Neural cell (in vitro differentiated cells): ENCODE results near the gene PDCD4. TPM values are rescaled to one million over a fixed set of nuclear protein-coding genes. Genes with fewer than 3 reads are reported as not detected.

Experiments
- H2AFZ ChIP-seq: fragments of 200-600, 300-800 bp; sonication (generic), shearing (Covaris generic); 2 replicates; pipeline ENCODE4 v1.6.0; 2014; ENCODE audit warnings: low read depth, mild to moderate bottlenecking, antibody characterized with exemption, low read length, moderate library complexity
- H3F3A ChIP-seq: fragments of 200-600 bp; shearing (Covaris generic); 2 replicates; pipeline ENCODE4 v1.6.1; 2016; ENCODE audit warnings: mild to moderate bottlenecking, moderate library complexity, mixed read lengths, antibody characterized with exemption, low read length; ENCODE audit not compliant: insufficient read depth, poor library complexity, severe bottlenecking
- H3K27ac ChIP-seq: fragments of 200-600, 300-800 bp; sonication (generic), shearing (Covaris generic); 2 replicates; pipeline ENCODE4 v1.5.1; 2014; ENCODE audit warnings: mild to moderate bottlenecking, low read length, moderate library complexity
- H3K27me3 ChIP-seq: fragments of 300-800, 200-600 bp; sonication (generic), shearing (Covaris generic); 2 replicates; pipeline ENCODE4 v1.6.0; 2014; ENCODE audit warnings: mild to moderate bottlenecking, low read depth, low read length, moderate library complexity; ENCODE audit not compliant: insufficient read depth
- H3K36me3 ChIP-seq: fragments of 300-800, 200-600 bp; sonication (generic), shearing (Covaris generic); 2 replicates; pipeline ENCODE4 v1.5.1; 2014; ENCODE audit warnings: mild to moderate bottlenecking, antibody characterized with exemption, low read length, moderate library complexity; ENCODE audit not compliant: insufficient read depth
- H3K4me2 ChIP-seq: fragments of 300-800, 200-600 bp; sonication (generic), shearing (Covaris generic); 2 replicates; pipeline ENCODE4 v1.6.0; 2014; ENCODE audit warnings: mild to moderate bottlenecking, low read length
- H3K4me3 ChIP-seq: fragments of 300-800, 200-600 bp; sonication (generic), shearing (Covaris generic); 2 replicates; pipeline ENCODE4 v1.5.1; 2014; ENCODE audit warnings: mild to moderate bottlenecking, low read length, moderate library complexity
- H3K79me2 ChIP-seq: fragments of 200-600 bp; shearing (Covaris generic); replicated peaks from 2 replicates; pipeline ENCODE4 v1.6.0; 2014; ENCODE audit warnings: mild to moderate bottlenecking, low read length, moderate library complexity; ENCODE audit not compliant: insufficient read depth
- H3K9ac ChIP-seq: fragments of 300-800, 200-600 bp; sonication (generic), shearing (Covaris generic); 2 replicates; pipeline ENCODE4 v1.6.1; 2016; ENCODE audit warnings: mild to moderate bottlenecking, low read length, mixed read lengths
- H3K9me2 ChIP-seq: fragments of 200-600 bp; shearing (Covaris generic); 2 replicates; pipeline ENCODE4 v1.6.1; 2016; ENCODE audit warnings: mild to moderate bottlenecking, low read length, mixed read lengths; ENCODE audit not compliant: insufficient read depth
- H3K9me3 ChIP-seq: fragments of 200-600, 300-800 bp; sonication (generic), shearing (Covaris generic); 2 replicates; pipeline ENCODE4 v1.6.1; 2016; ENCODE audit warnings: mild to moderate bottlenecking, mixed run types, low read length, moderate library complexity, mixed read lengths
- H4K20me1 ChIP-seq: fragments of 200-600 bp; shearing (Covaris generic); 2 replicates; pipeline ENCODE4 v1.6.1; 2016; ENCODE audit warnings: mild to moderate bottlenecking, mixed run types; ENCODE audit not compliant: insufficient read depth
- CTCF ChIP-seq: fragments of 450-650 bp; IDR thresholded peaks from 2 replicates; pipeline ENCODE4 v1.5.1; 2014; ENCODE audit warnings: antibody characterized with exemption, mild to moderate bottlenecking, moderate library complexity; ENCODE audit not compliant: poor library complexity, severe bottlenecking
- EP300 ChIP-seq: fragments of 450-650 bp; conservative IDR thresholded peaks from 2 replicates; pipeline ENCODE4 v1.6.1; 2014; ENCODE audit warnings: antibody characterized with exemption, mild to moderate bottlenecking, moderate library complexity; ENCODE audit not compliant: poor library complexity, severe bottlenecking
- EZH2 ChIP-seq: fragments of 200-600, 300-800 bp; shearing (Covaris generic), sonication (generic); IDR thresholded peaks from 2 replicates; pipeline ENCODE4 v1.6.1; 2014; ENCODE audit warnings: antibody characterized with exemption, low read length, borderline replicate concordance, mild to moderate bottlenecking; ENCODE audit not compliant: insufficient read depth, poor library complexity, severe bottlenecking
- MXI1 ChIP-seq: fragments of 450-650 bp; conservative IDR thresholded peaks from 2 replicates; pipeline ENCODE4 v1.6.1; 2014; ENCODE audit warnings: antibody characterized with exemption, mild to moderate bottlenecking; ENCODE audit not compliant: poor library complexity, severe bottlenecking
- POLR2AphosphoS5 ChIP-seq: IDR thresholded peaks from 2 replicates; pipeline ENCODE4 v1.6.1; 2012
- RAD21 ChIP-seq: fragments of 450-650 bp; conservative IDR thresholded peaks from 2 replicates; pipeline ENCODE4 v1.6.1; 2014; ENCODE audit warnings: antibody characterized with exemption, mild to moderate bottlenecking, moderate library complexity
- REST ChIP-seq: IDR thresholded peaks from 2 replicates; pipeline ENCODE4 v1.6.1; 2012; ENCODE audit warnings: borderline replicate concordance
- SMC3 ChIP-seq: fragments of 450-650 bp; conservative IDR thresholded peaks from 2 replicates; pipeline ENCODE4 v1.6.1; 2014; ENCODE audit warnings: antibody characterized with exemption, mild to moderate bottlenecking, moderate library complexity; ENCODE audit not compliant: poor library complexity
- TAF1 ChIP-seq: IDR thresholded peaks from 2 replicates; pipeline ENCODE4 v1.6.1; 2012; ENCODE audit warnings: low read depth
- polyA plus RNA-seq: library from polyadenylated mRNA; depleted of rRNA; stranded (reverse); fragments of >200 nt; gene quantifications from 2 replicates; pipeline ENCODE4 v1.2.3, GENCODE V29; 2014

The PDCD4 gene
- polyA plus RNA-seq, 1 donor from 2014 or later = 83.5 TPM

GRCh38 chr10:110827410-110827809 lies 44.3 kb upstream of the PDCD4 start:
- no peak overlapping the region for H3K9ac ChIP-seq
- H2AFZ ChIP-seq = no peak overlapping the region
- no peaks in the 10 kb centered on the region for H4K20me1 ChIP-seq
- no peaks in the 10 kb centered on the region for H3K79me2 ChIP-seq
- no peaks in the 10 kb centered on the region for H3K36me3 ChIP-seq
- H3F3A ChIP-seq = peaks cover 11% of the 10 kb centered on the region
- no peak overlapping the region for H3K27ac ChIP-seq
- no peaks in the 10 kb centered on the region for H3K9me2 ChIP-seq
- H3K4me3 ChIP-seq = no peak overlapping the region
- no peak overlapping the region for H3K4me2 ChIP-seq
- TF ChIP-seq CTCF (no peak), EP300 (no peak), RAD21 (no peak), REST (no peak), MXI1 (no peak), EZH2 (no peak), SMC3 (no peak), TAF1 (no peak), POLR2AphosphoS5 (no peak)
- no peaks in the 10 kb centered on the region for H3K27me3 ChIP-seq
- no peaks in the 10 kb centered on the region for H3K9me3 ChIP-seq

GRCh38 chr10:110827875-110828274 lies 43.9 kb upstream of the PDCD4 start:
- Histone ChIP-seq H3K9me2 (no peaks in the 10 kb centered on the region), H4K20me1 (no peaks in the 10 kb centered on the region), H3K4me2 (no peak overlapping the region), H3K9ac (no peak overlapping the region), H3K36me3 (no peaks in the 10 kb centered on the region), H3K27me3 (no peaks in the 10 kb centered on the region), H3K27ac (no peak overlapping the region), H2AFZ (no peak overlapping the region), H3K79me2 (no peaks in the 10 kb centered on the region), H3K9me3 (no peaks in the 10 kb centered on the region), H3F3A (peaks cover 11% of the 10 kb centered on the region), H3K4me3 (no peak overlapping the region)
- TF ChIP-seq POLR2AphosphoS5 (no peak), EZH2 (no peak), MXI1 (no peak), RAD21 (no peak), REST (no peak), EP300 (no peak), TAF1 (no peak), SMC3 (no peak), CTCF (no peak)
